GM20000 (cell line): ENCODE results near the gene HAX1.
"Not testable (repeated sequence)": the region's sequence is repeated elsewhere in the genome, so short reads cannot be mapped to it uniquely, and the experiment has no call there.

Source experiments
- DNase-seq: peaks from one replicate; pipeline ENCODE4 v3.0.0; 2012; ENCODE audit warnings: low spot score
- TF ChIP-seq, protein P1 (sequence below): IDR thresholded peaks from 2 replicates; pipeline ENCODE4 v1.5.1; 2012; ENCODE audit warnings: mild to moderate bottlenecking, control low read depth; ENCODE audit errors: extremely low read depth, missing control alignments

HAX1 gene

GRCh38 chr1:154272217-154272998, at the start of gene HAX1:
TSS of gene HAX1 (plus strand) at chr1:154272629. CDS start at chr1:154272724, 95 bp downstream.
- peak; percentile 93 for DNase-seq
- TF ChIP-seq, protein P1, sequence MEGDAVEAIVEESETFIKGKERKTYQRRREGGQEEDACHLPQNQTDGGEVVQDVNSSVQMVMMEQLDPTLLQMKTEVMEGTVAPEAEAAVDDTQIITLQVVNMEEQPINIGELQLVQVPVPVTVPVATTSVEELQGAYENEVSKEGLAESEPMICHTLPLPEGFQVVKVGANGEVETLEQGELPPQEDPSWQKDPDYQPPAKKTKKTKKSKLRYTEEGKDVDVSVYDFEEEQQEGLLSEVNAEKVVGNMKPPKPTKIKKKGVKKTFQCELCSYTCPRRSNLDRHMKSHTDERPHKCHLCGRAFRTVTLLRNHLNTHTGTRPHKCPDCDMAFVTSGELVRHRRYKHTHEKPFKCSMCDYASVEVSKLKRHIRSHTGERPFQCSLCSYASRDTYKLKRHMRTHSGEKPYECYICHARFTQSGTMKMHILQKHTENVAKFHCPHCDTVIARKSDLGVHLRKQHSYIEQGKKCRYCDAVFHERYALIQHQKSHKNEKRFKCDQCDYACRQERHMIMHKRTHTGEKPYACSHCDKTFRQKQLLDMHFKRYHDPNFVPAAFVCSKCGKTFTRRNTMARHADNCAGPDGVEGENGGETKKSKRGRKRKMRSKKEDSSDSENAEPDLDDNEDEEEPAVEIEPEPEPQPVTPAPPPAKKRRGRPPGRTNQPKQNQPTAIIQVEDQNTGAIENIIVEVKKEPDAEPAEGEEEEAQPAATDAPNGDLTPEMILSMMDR: peak; percentile 44

DNA sequence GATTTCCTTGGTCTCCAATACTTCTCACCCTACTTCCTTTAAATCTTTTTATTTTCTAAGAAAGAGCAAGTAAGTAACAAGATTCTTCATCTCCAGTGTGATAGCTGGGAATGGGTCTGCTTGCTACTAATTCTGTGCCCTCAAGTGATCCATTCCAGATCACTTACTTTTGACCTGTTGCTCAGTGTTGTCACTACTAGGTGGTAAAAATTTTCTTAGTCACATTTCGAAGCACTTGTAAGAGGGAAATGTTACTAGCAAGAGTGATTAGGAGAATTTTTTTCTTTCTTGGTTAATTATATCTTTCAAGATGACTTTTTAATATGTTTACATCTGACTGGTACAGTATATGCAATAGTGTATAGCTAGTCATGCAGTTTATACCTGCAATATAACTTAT, 49.5 kb upstream of the HAX1 start:
- TF ChIP-seq, protein P1: no peak
- DNase-seq: no peak

DNA sequence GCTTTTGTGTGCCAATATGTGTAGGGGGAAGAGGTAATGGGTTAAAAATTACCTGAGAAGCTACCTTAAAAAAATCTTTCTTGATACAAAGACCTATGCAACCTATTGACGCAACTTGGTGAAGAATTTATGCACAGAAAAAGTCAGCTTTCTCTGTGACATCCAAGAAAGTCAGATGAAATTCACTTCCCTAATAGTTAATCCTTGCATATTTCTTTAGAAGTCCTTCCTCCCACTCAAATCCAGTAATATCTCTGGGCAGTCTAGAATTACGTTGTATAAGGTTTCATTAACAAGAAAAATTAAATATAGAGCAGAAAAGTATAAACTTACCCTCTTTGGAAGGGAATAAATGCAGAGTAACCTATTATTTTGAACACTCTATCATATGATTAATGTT, 48.8 kb upstream of the HAX1 start:
- no peak for DNase-seq
- TF ChIP-seq, protein P1: no peak

DNA sequence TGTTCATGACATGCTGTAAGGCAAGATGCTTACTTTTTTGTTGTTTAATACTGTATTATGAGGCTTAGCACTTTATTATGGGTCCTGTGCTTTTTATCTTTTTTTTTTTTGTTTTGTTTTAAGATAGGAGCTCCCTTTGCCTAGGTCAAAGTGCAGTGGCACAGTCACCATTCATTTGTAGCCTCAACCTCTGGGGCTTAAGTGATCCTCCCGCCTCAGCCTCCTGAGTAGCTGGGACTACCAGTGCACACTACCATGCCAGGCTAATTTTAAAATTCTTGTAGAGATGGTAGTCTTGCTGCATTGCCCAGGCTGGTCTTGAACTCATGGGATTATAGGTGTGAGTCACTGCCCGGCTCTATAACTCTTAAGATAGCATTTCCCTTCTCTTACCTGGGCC, 47.1 kb upstream of the HAX1 start:
- TF ChIP-seq, protein P1: no peak
- no peak for DNase-seq

GRCh38 chr1:154231112-154231511, 41.3 kb upstream of the HAX1 start:
- not testable (repeated sequence) for DNase-seq

DNA sequence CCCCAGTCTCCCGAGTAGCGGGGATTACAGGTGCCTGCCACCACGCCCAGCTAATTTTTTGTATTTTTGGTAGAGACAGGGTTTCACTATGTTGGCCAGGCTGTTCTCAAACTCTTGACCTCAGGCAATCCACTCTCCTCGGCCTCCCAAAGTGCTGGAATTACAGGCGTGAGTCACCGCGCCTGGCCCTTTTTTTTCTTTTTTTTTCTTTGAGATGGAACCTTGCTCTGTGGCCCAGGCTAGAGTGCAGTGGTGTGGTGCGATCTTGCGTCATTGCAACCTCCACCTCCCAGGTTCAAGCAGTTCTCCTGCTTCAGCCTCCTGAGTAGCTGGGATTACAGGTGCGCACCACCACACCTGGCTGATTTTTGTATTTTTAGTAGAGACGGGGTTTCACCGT, 39.3 kb upstream of the HAX1 start:
- not testable (repeated sequence) for DNase-seq

- TF ChIP-seq, protein P1: no peak
Observed at GRCh38 chr1:154236855-154237254, 35.6 kb upstream of the HAX1 start.

DNA sequence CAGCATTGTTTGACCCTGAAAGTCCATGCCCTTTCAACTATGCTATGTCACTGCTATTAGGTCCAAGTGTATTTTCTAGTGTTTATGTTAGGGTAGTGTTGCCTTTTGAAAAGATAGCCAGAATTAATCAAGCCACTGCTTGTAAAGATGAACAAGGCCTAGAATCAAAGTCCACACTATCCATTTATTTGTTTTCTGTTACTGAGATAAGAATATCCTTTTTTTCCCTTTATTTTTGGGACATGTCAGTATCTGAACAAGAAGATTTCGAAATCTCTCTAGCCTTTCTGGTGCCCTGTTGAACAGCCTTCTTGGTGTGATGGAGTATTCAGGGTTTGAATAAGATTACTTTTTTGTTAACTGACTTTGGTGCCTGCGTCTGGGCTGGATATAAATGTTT, 35.0 kb upstream of the HAX1 start:
- no peak for DNase-seq
- TF ChIP-seq, protein P1: no peak

More at GRCh38 chr1:154236855-154237254, 35.6 kb upstream of the HAX1 start:
- DNase-seq: no peak
